ENCODE measurements around the gene ETV6. TPM values are rescaled to one million over a fixed set of nuclear protein-coding genes. Genes with fewer than 3 reads are reported as not detected.

ETV6 gene
- polyA plus RNA-seq, 1 donor: 16.3 TPM

DNA sequence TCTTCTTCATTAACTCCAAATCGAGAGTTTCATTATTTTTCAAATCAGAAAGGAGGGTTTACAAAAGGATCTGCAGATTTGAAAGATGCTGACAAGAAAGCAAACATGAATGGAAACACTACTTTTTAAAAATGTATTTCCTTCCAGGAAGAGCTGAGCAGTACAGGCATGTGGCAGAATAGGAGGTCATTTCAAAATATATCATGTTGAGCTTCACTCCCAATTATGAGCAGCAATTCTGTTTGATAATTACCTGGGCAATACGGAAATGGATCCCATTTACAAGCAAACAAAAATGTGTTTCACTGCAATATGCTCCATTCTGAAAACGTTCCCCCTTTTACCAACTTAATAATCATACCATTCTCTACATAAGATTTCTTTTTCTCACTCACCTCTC, 273.6 kb downstream of the ETV6 start:
- no peak for DNase-seq

DNA sequence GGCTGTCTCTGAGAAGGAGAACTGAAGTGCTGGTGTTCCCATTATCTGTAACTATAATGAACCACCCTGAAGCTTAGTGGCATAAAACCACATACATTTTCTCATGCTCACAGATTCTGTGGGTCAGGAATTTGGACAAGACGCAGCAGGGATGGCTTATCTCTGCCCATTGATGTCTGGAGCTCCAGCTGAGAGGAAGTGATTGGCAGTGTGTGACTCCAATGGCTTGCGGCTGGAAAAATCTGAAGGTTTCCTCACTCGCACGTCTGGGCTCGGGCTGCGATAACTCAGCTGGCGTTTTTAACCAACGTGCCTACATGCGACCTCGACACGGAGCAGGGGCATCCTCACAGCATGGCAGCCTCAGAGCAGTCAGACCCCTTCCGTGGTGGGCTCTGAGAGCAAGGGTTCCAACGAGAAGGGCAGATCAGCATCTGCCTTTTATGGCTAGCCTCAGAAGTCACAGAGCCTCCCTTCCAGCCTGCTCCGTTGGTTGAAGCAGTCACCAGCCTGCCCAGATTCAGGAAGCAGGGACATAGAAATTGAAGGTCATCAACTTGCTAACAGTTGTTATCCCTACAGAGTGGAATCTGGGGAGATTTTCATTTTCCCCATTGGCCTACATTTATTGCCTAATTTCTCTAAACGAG, 277.9 kb downstream of the ETV6 start:
- DNase-seq: no peak

DNA sequence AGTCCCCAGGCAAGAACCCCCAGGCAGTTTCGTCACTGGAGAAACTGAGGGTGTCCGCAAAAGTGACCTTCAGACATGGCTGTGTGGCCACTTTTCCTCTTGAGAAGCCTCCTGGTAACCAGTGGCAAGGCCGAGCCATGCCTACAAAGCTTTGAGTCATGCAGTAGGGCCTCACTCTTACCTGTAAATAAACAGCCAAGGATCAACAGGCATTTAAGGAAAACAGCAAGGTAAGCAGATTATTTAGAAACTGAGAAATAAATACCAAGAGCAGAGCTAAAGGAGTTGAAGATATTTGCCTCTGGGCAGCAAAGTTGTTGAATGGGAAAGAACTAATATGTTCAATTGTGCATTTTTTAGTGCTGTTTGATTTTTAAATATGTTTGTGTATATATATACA, 280.2 kb downstream of the ETV6 start:
- no peak for DNase-seq

DNA sequence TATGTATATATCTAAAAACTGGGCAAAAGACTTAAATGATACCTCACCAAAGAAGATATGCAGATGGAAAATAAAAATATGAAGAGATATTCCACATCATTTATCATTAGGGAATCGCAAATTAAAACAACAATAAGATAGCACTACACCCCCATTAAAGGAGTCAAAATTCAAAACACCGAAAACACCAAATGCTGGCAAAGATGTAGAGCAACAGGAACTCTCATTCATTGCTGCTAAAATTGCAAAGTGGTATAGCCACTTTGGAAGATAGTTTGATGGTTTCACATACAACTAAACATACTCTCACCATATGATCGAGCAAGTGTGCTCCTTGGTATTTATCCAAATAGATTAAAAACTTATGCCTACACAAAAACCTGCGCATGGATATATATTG, 289.7 kb downstream of the ETV6 start:
- no peak for DNase-seq

DNA sequence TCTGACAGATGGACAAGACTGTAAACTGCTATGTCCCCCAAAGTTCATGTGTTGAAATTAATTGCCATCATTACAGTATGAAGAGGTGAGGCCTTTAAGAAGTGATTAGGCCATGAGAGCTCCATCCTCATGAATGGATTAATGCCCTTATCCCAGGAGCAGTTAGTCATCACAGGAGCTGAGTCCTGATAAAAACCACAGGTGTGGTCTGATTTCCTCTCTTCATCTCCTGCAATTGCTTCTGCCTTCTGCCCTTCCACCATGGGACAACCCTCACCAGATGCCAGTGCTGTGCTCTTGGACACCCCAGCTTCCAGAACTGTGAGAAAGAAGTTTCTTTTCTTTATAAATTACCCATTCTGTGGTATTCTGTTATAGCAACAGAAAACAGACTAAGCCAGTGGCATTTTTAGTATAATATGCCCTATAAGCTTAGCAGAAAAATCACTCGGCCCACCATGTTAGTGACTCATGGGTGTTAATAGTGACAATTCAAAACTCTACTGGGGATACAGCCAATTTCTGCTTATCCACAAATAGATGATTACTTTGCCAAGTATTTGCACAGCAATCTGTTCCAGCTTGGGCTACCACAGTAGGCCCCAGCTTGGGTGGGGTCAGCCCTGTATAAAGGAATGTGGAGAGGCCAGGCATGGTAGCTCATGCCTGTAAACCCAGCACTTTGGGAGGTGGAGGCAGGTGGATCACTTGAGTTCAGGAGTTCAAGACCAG, 292.3 kb downstream of the ETV6 start:
- DNase-seq: no peak

DNA sequence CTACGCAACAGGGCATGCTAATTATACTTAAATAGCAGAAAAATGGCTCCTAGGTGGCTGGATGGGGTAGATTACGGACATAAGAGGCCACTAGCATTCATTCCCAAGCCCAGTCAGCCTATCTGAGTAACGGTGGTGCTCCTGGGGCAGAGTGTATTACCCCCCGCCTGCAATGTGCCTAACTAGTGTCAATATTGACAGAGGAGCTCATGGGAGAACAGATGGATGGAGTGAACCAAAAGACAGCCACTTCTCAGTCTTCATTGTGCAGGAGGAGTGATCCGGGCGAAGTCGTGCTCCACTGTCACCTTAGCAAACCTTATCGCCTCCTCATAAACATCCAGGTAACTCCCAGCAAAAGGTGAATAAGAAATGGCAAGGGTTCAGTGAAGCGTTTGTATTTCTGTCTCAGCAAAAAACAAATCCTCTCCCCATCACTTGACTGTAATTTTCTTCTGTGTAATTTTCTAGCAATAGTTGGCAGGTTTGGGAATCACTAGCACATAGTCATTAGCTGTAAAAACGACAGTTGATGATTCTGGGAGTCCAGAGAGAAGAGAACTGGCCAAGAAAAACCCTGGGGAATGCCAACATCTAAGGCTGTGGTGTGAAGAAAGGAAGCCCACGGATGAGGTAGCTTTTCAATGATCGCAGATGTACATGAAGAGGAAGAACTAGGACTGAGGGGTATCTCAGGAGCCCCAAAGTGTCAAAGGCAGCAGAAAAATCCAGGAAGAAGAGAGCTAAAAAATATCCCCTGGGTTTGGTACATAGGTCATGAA, 294.6 kb downstream of the ETV6 start:
- no peak for DNase-seq

All from left kidney (tissue), 2 donors.